ENCODE data around the gene CCDC70.
"Not testable (repeated sequence)": the region's sequence is repeated elsewhere in the genome, so short reads cannot be mapped to it uniquely, and the experiment has no call there.

Gene CCDC70

DNA sequence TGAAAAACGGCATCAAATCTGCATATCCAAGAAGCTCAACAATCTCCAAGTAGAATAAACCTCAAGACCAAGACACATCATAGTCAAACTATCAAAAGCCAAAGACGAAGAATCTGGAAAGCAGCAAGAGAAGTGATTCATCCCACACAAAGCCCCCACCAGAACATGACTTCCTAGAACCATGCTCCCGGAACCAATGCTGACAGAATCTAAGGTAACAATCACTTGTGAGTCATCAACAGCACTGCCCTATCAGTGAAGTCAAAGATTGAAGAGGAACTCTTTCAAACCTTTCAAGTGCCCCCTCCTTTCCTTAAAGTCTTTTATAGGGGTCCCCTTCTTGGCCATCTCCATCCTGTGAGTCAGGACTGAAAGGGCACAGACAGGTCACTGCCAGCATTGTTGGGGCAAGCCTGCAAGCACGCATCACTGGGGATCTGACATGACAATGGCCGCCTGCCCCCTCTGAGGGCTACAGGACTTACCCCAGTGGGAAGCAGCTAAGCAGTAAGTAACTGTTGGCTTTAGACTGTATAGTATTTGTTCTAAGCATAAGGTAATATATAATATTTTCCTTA lies at the start of gene CCDC70:
CCDC70 (plus strand) TSS at position 247 of the 578 bp plus-strand sequence. CDS start 3,443 bp downstream, outside the sequence.
- DNase-seq (ENCODE audit: low read depth) = no peak

DNA sequence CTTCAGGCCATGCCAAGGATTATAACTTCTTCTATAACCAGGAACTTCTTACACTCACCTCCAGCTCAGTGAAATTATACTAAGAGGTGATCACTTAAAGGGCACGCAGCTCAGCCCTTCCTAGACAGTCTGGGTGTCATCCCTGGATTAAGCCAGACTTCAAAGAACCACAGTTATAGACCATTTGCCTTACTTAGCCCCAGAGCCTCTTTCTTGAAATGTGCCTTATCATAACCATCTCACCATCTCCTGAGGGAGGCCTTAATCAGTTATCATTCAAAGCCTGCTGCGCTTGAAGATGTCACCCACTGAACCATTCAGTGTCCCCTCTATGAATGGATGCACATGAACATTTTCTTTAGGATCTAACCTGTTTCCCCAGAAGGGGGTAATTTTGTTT lies 47.7 kb upstream of the CCDC70 start:
- DNase-seq (ENCODE audit: low read depth) = no peak

- DNase-seq (ENCODE audit: low read depth) = peak; percentile 59
Measured at GRCh38 chr13:51814825-51815650, 46.7 kb upstream of the CCDC70 start.

GRCh38 chr13:51815848-51816247 lies 45.9 kb upstream of the CCDC70 start:
- no peak for DNase-seq (ENCODE audit: low read depth)

- no peak for DNase-seq (ENCODE audit: low read depth)
Measured at GRCh38 chr13:51816604-51817249, 45.0 kb upstream of the CCDC70 start.

DNA sequence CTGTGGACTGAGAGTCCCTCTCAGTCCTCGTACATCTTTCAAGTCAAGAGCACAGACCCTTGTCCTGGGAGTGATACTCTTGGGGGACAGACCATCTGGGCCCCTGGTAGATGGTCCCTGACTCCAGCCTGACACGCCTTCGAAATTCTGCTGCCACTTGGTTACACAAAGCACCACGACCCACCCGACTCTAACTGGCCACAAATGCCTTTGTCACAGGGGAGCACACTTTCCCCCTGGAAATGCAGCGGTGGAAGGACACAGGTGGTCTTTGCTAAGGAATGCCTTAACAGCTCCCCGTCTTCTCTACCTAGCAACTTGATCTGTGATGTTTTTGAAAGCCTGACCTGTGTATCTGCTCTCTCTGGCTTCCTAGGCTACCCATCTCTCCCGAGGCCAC lies 44.1 kb upstream of the CCDC70 start:
- no peak for DNase-seq (ENCODE audit: low read depth)

DNA sequence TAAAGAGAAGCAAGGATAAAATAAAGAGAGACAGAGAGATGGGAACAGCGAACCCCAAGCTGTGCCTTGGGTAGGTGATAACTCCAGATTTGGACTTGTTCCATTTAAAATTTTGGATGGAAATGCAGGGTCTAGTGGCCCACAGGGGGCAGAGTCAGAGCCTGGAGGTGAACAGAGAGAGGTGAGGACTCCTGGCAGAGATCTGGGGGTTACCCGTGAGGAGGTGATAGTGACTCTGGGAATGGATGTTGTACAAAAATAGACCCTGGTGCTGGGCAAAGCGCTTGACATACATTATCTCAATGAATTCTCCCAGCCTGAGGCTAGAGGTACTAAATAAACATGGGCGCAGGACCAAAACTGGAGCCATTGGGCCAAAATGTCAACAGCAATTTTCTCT lies 43.5 kb upstream of the CCDC70 start:
- no peak for DNase-seq (ENCODE audit: low read depth)

DNA sequence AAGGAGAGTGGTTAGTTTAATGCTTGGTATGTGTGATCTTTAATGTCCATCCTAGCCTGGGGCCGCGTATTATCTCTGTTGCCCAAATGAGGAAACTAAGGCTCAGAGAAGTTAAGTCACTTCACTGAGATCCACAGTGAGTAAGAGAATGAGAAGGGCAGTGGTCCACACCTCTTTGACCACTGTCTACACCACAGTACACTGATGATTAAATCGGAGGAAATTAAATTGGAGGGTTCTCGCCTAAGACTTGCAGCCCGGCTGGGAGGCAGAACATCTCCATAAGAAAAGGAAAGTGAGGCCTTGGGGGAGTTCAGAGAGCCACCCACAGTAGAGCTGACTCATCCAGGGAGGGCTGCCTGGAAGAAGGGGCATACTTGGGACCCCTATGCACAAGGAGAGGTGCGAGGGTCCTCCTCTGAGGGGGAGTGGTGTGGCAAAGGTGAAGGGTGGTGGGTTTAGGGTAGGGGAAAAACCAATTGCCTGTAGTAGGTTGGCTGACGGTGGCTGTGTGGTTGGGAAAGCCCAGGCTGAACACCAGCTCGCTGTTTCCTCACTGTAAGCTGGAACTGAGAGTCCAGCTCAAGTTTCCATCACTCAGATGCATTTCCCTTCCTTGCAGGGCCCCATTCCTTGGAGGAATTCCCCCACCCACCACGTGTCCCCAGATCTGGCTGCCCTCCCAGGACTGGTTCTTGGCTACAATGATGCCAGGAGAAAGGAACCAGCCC lies 42.8 kb upstream of the CCDC70 start:
- DNase-seq (ENCODE audit: low read depth) = peak; percentile 23

DNA sequence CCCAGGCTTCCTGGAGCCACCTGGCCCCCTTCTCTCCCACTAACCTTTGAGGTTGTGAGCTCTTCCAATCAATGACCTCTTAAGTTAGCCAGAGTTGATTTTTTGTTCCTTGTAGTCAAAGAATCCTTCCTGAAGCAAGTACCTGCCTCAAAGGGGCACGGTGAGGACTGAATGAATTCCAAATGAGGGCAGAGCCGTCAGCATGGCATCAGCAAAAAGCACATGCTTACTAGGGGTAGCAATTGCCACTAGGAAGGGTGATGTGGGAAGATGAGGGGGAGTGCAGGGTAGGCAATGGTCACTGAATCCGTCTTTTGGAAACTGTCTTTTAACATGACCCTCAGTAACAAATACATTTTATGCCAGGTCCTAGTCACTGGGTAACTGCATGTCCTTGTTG lies 42.2 kb upstream of the CCDC70 start:
- no peak for DNase-seq (ENCODE audit: low read depth)

DNA sequence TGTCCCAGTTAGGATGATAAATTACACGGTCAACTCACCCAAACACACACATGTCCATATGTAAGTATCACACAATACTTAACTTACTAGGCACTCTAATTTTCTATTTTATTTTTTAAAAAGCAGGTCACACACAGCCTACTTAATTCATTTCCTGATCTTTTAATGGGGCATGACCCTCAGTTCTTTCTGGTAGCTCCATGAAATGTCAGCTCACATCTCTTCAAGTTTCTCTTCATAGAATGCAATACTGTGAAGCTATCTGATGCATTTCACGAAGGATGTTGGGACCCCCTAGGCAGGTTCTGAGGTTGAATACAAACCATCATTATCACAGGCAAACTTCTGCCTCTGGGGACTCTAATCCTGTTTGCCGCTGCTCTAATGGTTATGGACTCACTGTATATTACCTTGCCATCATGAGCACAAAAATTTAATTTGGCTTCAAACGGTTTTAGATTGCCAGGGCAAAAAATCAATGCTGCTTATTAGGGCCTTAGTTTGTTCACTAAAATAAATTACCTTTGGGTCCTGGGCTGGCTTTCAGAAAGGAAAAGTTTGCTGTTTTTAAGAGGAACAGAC lies 41.7 kb upstream of the CCDC70 start:
- DNase-seq (ENCODE audit: low read depth) = no peak

DNA sequence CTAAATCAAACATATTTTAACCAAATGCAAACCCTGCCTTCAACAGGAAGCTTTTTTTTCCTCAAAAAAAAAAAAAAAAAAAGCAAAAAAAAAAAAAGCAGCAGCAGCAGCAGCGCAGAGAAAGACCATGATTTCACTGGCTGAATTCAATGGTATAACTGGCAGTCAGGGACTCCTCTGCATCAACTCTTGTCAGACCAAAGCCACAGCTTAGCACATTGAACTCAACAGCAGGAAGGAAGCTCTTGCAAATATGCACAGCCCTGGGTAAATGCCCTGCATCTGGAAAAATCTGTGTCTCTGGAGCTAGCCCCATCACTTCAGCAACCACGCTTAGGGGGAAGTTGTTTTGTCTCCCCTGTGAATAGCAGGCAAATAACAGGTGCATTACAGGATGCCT lies 40.2 kb upstream of the CCDC70 start:
- DNase-seq (ENCODE audit: low read depth) = no peak

- no peak for DNase-seq (ENCODE audit: low read depth)
Measured at GRCh38 chr13:51822106-51822815, 39.5 kb upstream of the CCDC70 start.

GRCh38 chr13:51823359-51823758 lies 38.4 kb upstream of the CCDC70 start:
- no peak for DNase-seq (ENCODE audit: low read depth)

- DNase-seq (ENCODE audit: low read depth) = no peak
Measured at GRCh38 chr13:51823863-51824262, 37.9 kb upstream of the CCDC70 start.

GRCh38 chr13:51824712-51825111 lies 37.1 kb upstream of the CCDC70 start:
- not testable (repeated sequence) for DNase-seq (ENCODE audit: low read depth)

- no peak for DNase-seq (ENCODE audit: low read depth)
Measured at GRCh38 chr13:51825165-51825592, 36.6 kb upstream of the CCDC70 start.

DNA sequence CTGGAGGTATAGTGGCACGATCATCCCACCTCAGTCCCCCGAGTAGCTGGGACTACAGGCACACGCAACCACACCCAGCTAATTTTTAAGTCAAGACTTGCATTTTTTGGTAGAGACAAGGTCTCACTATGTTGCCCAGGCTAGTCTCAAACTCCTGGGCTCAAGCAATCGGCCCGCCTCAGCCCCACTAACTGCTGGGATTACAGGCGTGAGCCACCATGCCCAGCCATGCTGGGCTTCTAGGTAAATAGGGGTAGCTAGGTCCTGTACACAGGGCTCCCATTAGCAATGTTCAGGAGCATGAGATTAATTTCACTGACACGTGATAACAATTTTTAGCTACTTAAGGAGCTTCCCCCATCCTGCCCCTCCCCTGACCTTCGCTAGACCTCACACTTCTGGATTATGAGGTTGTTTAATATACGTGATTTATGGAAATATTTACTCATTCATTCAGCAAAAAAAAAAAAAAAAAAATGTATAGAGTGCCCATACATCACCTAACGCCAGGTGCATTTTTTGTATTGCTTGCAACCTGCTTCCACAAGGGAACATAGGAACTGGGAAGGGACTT lies 36.0 kb upstream of the CCDC70 start:
- no peak for DNase-seq (ENCODE audit: low read depth)

- DNase-seq (ENCODE audit: low read depth) = no peak
Measured at GRCh38 chr13:51826606-51827005, 35.2 kb upstream of the CCDC70 start.

- no peak for DNase-seq (ENCODE audit: low read depth)
Measured at GRCh38 chr13:51827254-51827653, 34.5 kb upstream of the CCDC70 start.

DNA sequence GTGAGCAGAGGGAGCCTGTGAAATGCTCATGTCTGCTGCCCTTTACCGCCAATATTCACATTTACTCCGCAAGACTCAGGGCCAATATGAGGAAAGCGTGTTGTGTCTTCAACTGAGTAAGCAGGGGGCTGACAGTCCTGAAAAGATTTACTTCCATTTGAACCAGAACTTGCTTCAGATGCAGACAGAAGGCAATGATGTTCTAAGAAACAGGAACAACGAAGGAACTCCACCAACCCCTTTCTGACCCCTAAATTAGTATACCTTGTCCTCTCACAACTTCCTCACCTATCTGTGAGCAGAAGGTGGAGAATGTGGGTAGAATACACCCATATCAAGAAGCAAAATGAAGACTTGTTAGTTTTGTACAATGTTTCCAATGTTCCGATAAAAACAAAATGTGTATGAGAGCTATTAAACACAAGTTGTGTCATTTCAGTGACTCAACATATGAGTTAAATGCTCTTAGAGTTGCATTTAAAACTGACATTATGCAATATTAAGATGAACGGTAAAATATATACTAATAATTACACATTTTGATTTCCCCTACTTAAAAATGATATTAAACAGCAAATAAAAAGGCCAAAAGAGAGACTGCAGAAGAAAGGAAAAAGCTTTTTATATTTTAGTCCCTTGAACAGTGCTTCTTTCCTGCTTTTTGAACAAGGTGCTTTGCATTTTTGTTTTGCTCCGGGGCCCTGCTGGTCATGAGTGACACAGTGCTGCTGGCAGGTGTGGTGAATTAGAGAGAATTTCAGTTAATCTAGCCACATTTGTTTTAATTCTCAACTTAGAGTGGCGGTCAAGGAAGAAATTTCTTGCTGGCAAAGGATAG lies 32.8 kb upstream of the CCDC70 start:
- DNase-seq (ENCODE audit: low read depth) = no peak

Data from stimulated activated CD8-positive, alpha-beta memory T cell treated with anti-CD3 and anti-CD28 coated beads, Interleukin-12 subunit alpha, Interleukin-12 subunit beta, amount 100 ng/mL, for 4 hours (primary cell).